ENCODE results near the gene INSIG1.

The INSIG1 gene

DNA sequence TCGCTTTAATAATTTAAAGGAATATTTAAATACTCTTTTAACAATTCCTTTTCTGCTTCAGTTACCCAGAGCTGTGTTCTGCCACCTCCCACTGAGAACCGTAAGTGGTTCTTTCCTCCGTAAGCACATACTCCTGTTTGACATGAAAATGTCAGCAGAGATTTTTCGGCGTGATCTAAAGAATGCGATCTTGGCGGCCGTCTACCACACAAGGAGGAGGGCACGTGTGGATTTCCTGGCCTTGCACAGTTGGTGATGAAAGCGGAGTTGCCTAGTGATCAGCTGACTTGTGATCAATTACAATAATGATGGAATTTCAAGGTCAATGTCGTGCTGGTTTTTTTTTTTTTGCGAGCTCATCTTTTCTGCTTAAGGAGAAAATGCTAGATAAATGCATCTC lies 35.6 kb upstream of the INSIG1 start:
- no peak overlapping the region for H3K27ac ChIP-seq (ENCODE audit: low read length)
- no peak for ATAC-seq (ENCODE audit: insufficient read depth, low read depth)

DNA sequence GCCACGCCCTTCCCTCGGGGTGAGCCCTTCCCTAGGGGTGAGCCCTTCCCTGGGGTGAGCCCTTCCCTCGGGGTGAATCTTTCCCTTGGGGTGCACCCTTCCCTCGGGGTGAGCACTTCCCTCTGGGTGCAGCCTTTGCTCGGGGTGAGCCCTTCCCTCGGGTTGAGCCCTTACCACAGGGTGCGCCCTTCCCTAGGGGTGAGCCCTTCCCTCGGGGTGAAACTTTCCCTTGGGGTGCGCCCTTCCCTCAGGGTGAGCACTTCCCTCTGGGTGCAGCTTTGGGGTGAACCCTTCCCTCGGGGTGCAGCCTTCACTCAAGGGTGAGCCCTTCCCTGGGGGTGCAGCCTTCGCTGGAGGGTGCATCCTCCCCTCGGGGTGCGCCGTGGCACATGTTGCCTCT lies 34.6 kb upstream of the INSIG1 start:
- Histone ChIP-seq H3K27me3 (ENCODE audit: insufficient read depth, low read length, poor library complexity) (peaks cover 3% of the 10 kb centered on the region), H3K36me3 (ENCODE audit: insufficient read depth, low read length) (no peaks in the 10 kb centered on the region), H3K27ac (ENCODE audit: low read length) (no peak overlapping the region), H3K4me1 (ENCODE audit: insufficient read depth, low read length) (no peaks in the 10 kb centered on the region), H3K4me3 (ENCODE audit: low read depth in 1 of 2, low read length in 2 of 2) (no peak overlapping the region), H3K4me2 (ENCODE audit: insufficient read depth, low read length) (no peak overlapping the region), H3K79me2 (ENCODE audit: insufficient read depth, low read length) (no peaks in the 10 kb centered on the region), H3K9me3 (ENCODE audit: insufficient read depth, low read length, severe bottlenecking) (no peaks in the 10 kb centered on the region), H2AFZ (ENCODE audit: low read depth, low read length) (no peak overlapping the region), H3K9ac (ENCODE audit: low read depth, low read length) (no peak overlapping the region), H4K20me1 (ENCODE audit: insufficient read depth, low read length) (no peaks in the 10 kb centered on the region; the same call in 1 of the 2 replicates)
- DNase-seq (no peak), ATAC-seq (ENCODE audit: insufficient read depth, low read depth) (no peak)
- TF ChIP-seq, protein P1, sequence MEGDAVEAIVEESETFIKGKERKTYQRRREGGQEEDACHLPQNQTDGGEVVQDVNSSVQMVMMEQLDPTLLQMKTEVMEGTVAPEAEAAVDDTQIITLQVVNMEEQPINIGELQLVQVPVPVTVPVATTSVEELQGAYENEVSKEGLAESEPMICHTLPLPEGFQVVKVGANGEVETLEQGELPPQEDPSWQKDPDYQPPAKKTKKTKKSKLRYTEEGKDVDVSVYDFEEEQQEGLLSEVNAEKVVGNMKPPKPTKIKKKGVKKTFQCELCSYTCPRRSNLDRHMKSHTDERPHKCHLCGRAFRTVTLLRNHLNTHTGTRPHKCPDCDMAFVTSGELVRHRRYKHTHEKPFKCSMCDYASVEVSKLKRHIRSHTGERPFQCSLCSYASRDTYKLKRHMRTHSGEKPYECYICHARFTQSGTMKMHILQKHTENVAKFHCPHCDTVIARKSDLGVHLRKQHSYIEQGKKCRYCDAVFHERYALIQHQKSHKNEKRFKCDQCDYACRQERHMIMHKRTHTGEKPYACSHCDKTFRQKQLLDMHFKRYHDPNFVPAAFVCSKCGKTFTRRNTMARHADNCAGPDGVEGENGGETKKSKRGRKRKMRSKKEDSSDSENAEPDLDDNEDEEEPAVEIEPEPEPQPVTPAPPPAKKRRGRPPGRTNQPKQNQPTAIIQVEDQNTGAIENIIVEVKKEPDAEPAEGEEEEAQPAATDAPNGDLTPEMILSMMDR (IDR thresholded peaks at IDR 0.05; ENCODE audit: borderline replicate concordance, extremely low read depth, low read length, poor library complexity, severe bottlenecking) = no peak
- no peak for TF ChIP-seq EZH2 (IDR thresholded peaks at IDR 0.05; ENCODE audit: borderline replicate concordance, low read depth, low read length, severe bottlenecking)

More for the DNA sequence above, 35.6 kb upstream of the INSIG1 start:
- Histone ChIP-seq H3K79me2 (ENCODE audit: insufficient read depth, low read length) (no peaks in the 10 kb centered on the region), H3K4me2 (ENCODE audit: insufficient read depth, low read length) (no peak overlapping the region), H2AFZ (ENCODE audit: low read depth, low read length) (no peak overlapping the region), H3K27me3 (ENCODE audit: insufficient read depth, low read length, poor library complexity) (peaks cover 3% of the 10 kb centered on the region), H3K9ac (ENCODE audit: low read depth, low read length) (no peak overlapping the region), H3K4me1 (ENCODE audit: insufficient read depth, low read length) (no peaks in the 10 kb centered on the region), H4K20me1 (ENCODE audit: insufficient read depth, low read length) (no peaks in the 10 kb centered on the region; the same call in 1 of the 2 replicates), H3K4me3 (ENCODE audit: low read depth in 1 of 2, low read length in 2 of 2) (no peak overlapping the region), H3K36me3 (ENCODE audit: insufficient read depth, low read length) (no peaks in the 10 kb centered on the region), H3K9me3 (ENCODE audit: insufficient read depth, low read length, severe bottlenecking) (no peaks in the 10 kb centered on the region)
- no peak for DNase-seq
- no peak for TF ChIP-seq EZH2 (IDR thresholded peaks at IDR 0.05; ENCODE audit: borderline replicate concordance, low read depth, low read length, severe bottlenecking)
- TF ChIP-seq, protein P1 (IDR thresholded peaks at IDR 0.05; ENCODE audit: borderline replicate concordance, extremely low read depth, low read length, poor library complexity, severe bottlenecking) = no peak

DNA sequence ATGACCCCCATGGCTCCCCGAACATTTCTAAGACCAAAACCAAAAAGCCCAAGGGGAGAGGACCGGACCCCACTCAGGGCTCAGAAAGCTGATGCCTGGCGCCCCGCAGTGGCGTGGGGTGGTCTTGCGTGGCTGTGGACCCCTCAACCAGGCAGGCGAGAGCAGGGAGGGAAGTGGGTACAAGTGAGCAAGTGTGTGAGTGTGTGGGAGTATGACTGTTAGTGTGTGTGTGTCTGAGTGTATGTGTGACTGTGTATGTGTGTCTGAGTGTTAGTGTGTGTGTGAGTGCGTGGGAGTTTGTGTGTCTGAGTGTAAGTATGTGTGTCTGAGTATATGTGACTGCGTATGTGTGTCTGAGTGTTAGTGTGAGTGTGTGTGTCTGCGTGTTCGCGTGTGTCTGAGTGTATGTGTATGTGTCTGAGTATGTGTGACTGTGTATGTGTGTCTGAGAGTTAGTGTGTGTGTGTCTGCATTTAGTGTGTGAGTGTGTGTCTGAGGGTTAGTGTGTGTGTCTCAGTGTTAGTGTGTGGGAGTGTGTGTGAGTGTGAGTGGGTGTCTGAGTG lies 34.0 kb upstream of the INSIG1 start:
- H3K36me3 ChIP-seq (ENCODE audit: insufficient read depth, low read length) = no peaks in the 10 kb centered on the region
- DNase-seq = no peak
- TF ChIP-seq EZH2 (IDR thresholded peaks at IDR 0.05; ENCODE audit: borderline replicate concordance, low read depth, low read length, severe bottlenecking) = no peak
- TF ChIP-seq, protein P1 (IDR thresholded peaks at IDR 0.05; ENCODE audit: borderline replicate concordance, extremely low read depth, low read length, poor library complexity, severe bottlenecking) = peak; percentile 53
- no peak overlapping the region for H3K4me3 ChIP-seq (ENCODE audit: low read depth in 1 of 2, low read length in 2 of 2)
- ATAC-seq (ENCODE audit: insufficient read depth, low read depth) = no peak
- no peaks in the 10 kb centered on the region for H3K79me2 ChIP-seq (ENCODE audit: insufficient read depth, low read length)
- H3K9ac ChIP-seq (ENCODE audit: low read depth, low read length) = no peak overlapping the region
- peaks cover 3% of the 10 kb centered on the region for H3K27me3 ChIP-seq (ENCODE audit: insufficient read depth, low read length, poor library complexity)
- no peak overlapping the region for H3K27ac ChIP-seq (ENCODE audit: low read length)
- H4K20me1 ChIP-seq (ENCODE audit: insufficient read depth, low read length) = no peaks in the 10 kb centered on the region
- H2AFZ ChIP-seq (ENCODE audit: low read depth, low read length) = no peak overlapping the region
- no peaks in the 10 kb centered on the region for H3K4me1 ChIP-seq (ENCODE audit: insufficient read depth, low read length)
- no peaks in the 10 kb centered on the region for H3K9me3 ChIP-seq (ENCODE audit: insufficient read depth, low read length, severe bottlenecking)
- no peak overlapping the region for H3K4me2 ChIP-seq (ENCODE audit: insufficient read depth, low read length)

Measured in DND-41 (cell line).